BLaER1 treated with 17β-estradiol and CSF1 and Interleukin-3, amounts not matched to agents 10 nM and 100 nM (cell line): Measurements from ENCODE around the gene SOWAHD.
"Not testable (repeated sequence)": the region's sequence is repeated elsewhere in the genome, so short reads cannot be mapped to it uniquely, and the experiment has no call there.

Experiments used
- H3K27ac ChIP-seq, 11 experiments: shearing (Covaris generic); formaldehyde crosslinking; 2 replicates each; pipeline ENCODE4 v1.8.1; 2022
- H3K27me3 ChIP-seq, 11 experiments: shearing (Covaris generic); formaldehyde crosslinking; 2 replicates each; pipeline ENCODE4 v1.8.1; 2022
- H3K36me3 ChIP-seq, 11 experiments: shearing (Covaris generic); formaldehyde crosslinking; 2 replicates each; pipeline ENCODE4 v1.8.1; 2022
- H3K4me1 ChIP-seq, 10 experiments: shearing (Covaris generic); formaldehyde crosslinking; 2 replicates each; pipeline ENCODE4 v1.8.1; 2022
- H3K4me2 ChIP-seq, 11 experiments: shearing (Covaris generic); formaldehyde crosslinking; 2 replicates each; pipeline ENCODE4 v1.8.1; 2022
- H3K4me3 ChIP-seq, 10 experiments: shearing (Covaris generic); formaldehyde crosslinking; 2 replicates each; pipeline ENCODE4 v1.8.1; 2022
- H3K9ac ChIP-seq, 11 experiments: shearing (Covaris generic); formaldehyde crosslinking; 2 replicates each; pipeline ENCODE4 v1.8.1; 2022
- H3K9me3 ChIP-seq, 11 experiments: shearing (Covaris generic); formaldehyde crosslinking; replicated peaks in 1 of 11; 2 replicates each; pipeline ENCODE4 v1.8.1; 2022
- H4K20me1 ChIP-seq, 11 experiments: shearing (Covaris generic); formaldehyde crosslinking; 2 replicates each; pipeline ENCODE4 v1.8.1; 2022
- Cebpa-rat ChIP-seq, 11 experiments: shearing (Covaris generic); IDR thresholded peaks; 2 replicates each; pipeline ENCODE4 v1.8.1; 2022

Gene SOWAHD

GRCh38 chrX:119763181-119763580 is 4.8 kb downstream of the SOWAHD start:
- Histone ChIP-seq H3K9ac (peak overlapping the region in 1 of 11 experiments; percentile 7; a peak in 1 of 22 replicates), H3K4me3 (no peak overlapping the region), H3K27me3 (0 out of 22 replicates have a peak, but pooled peaks cover 0 to 8% (median 0%) of the 10 kb centered on the region in 11 experiments), H3K4me1 (peaks cover 55 to 70% (median 64%) of the 10 kb centered on the region in 10 experiments), H4K20me1 (peaks cover 0 to 10% (median 0%) of the 10 kb centered on the region in 11 experiments; a peak in 6 of 22 replicates), H3K36me3 (no peaks in the 10 kb centered on the region), H3K4me2 (peak overlapping the region; percentile 44 to 65 (median 51)), H3K27ac (peak overlapping the region in 1 of 11 experiments; percentile 9; a peak in 1 of 22 replicates), H3K9me3 (no peaks in the 10 kb centered on the region)
- TF ChIP-seq Cebpa-rat (IDR thresholded peaks at IDR 0.05): 0 out of 22 replicates have a peak, but pooled peaks of 2 of the 11 experiments have one; percentile 16 to 36

DNA sequence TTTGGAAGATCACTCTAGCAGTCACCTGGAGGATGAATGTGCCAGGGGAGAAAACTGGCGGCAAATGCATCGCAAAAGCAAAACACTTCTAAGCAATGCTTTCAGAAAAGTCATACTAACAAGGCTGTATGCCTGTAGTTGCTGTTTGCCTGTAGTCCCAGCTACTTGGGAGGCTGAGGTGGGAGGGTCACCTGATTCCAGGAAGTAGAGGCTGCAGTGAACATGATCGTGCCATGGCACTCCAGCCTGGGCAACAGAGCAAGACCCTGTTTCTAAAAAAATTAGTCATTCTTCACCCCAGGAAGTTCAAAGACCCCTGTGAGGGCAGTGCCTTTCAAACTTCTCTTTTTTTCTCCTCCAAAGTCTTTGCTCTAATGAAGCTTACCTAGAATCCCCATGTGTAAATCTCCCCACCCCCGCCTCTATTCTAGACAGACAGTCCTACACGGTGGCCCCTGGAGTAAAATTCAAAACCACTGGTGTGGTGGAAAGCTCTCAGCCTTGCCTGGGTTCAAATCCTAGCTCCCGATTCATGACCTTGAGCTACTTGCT is 5.5 kb downstream of the SOWAHD start:
- Histone ChIP-seq H3K27me3 (0 out of 22 replicates have a peak, but pooled peaks cover 0 to 5% (median 0%) of the 10 kb centered on the region in 11 experiments), H4K20me1 (peaks cover 0 to 9% (median 0%) of the 10 kb centered on the region in 11 experiments; a peak in 6 of 22 replicates), H3K36me3 (0 out of 22 replicates have a peak, but pooled peaks cover 0 to 4% (median 0%) of the 10 kb centered on the region in 11 experiments), H3K27ac (no peak overlapping the region), H3K4me2 (peak overlapping the region; percentile 12 to 65 (median 50); a peak in 21 of 22 replicates), H3K4me3 (no peak overlapping the region), H3K9ac (no peak overlapping the region), H3K9me3 (peaks cover 0 to 3% (median under 1%) of the 10 kb centered on the region in 11 experiments; a peak in 7 of 22 replicates), H3K4me1 (peaks cover 52 to 71% (median 63%) of the 10 kb centered on the region in 10 experiments)
- TF ChIP-seq Cebpa-rat (IDR thresholded peaks at IDR 0.05): no peak

DNA sequence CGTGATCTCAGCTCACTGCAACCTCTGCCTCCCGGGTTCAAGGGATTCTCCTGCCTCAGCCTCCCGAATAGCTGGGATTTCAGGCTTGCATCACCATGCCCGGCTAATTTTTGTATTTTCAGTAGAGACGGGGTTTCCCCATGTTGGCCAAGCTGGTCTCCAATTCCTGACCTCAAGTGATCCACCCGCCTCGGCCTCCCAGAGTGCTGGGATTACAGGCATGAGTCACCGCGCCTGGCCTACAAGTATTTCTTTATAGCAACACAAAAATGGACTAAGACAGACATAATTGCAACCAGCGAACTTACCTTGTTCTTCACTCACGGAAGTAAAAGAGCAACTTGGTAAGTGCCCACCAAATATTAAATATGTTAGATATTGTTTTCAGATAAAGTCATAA is 10.0 kb downstream of the SOWAHD start:
- not testable (repeated sequence) for H3K4me3 ChIP-seq, H4K20me1 ChIP-seq, H3K27ac ChIP-seq, H3K9ac ChIP-seq, H3K27me3 ChIP-seq
- Histone ChIP-seq H3K36me3 (0 out of 22 replicates have a peak, but pooled peaks cover 0 to 14% (median 0%) of the 10 kb centered on the region in 11 experiments), H3K9me3 (peaks cover 8 to 20% (median 15%) of the 10 kb centered on the region in 11 experiments; a peak in 19 of 22 replicates), H3K4me2 (peak overlapping the region in 3 of 11 experiments; percentile 24 to 48 (median 37); a peak in 3 of 22 replicates), H3K4me1 (peaks cover 11 to 41% (median 20%) of the 10 kb centered on the region in 10 experiments)

DNA sequence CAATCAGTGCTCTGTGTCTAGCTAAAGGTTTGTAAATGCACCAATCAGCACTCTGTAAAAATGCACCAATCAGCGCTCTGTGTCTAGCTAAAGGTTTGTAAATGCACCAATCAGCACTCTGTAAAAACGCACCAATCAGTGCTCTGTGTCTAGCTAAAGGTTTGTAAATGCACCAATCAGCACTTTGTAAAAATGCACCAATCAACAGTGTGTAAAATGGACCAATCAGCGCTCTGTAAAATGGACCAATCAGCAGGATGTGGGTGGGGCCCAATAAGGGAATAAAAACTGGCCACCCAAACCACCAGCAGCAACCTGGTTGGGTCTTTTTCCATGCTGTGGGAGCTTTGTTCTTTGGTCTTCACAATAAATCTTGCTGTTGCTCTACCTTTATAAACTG is 11.0 kb downstream of the SOWAHD start:
- not testable (repeated sequence) for H3K27ac ChIP-seq, H3K27me3 ChIP-seq, H3K9ac ChIP-seq, H3K4me2 ChIP-seq, H4K20me1 ChIP-seq, H3K4me3 ChIP-seq
- H3K36me3 ChIP-seq: 0 out of 22 replicates have a peak, but pooled peaks cover 0 to 14% (median 0%) of the 10 kb centered on the region in 11 experiments
- H3K9me3 ChIP-seq: peaks cover 8 to 20% (median 15%) of the 10 kb centered on the region in 11 experiments; a peak in 19 of 22 replicates
- peaks cover 1 to 41% (median 11%) of the 10 kb centered on the region in 10 experiments; a peak in 19 of 20 replicates for H3K4me1 ChIP-seq

DNA sequence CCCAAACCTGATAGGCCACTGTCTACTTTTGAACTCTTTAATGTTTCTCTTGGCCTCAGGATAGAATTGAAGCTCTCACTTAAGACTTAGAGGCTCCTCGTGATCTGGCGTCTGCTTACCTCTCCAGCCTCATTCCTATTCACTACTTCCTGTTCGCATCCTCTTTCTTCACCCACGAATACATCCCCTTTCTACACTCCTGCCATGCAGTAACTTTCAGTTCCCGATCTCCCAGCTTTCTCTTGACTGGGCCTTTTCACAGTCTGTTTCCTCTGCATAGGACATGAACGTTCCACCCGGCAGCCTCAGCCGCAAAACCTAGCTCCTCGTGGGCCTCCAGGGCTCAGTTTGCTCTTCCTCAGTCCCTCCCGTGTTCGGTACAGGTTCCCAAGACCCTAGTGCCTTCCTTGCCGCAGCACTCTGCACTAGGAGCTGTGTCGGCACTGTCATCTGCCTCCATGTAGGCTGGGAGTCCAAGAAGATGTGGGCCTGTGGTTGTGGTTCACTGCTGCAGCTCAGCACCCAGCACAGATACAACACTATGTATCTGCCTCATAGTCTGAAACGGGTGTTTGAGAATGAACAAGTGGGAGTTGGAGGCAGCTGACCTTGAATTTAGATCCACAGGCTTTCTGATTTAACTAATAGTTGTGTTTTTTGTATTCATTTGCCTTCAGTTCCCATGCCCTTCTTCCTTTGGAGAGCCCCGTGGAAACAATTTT is 17.3 kb downstream of the SOWAHD start:
- H3K9me3 ChIP-seq: 0 out of 22 replicates have a peak, but pooled peaks cover 0 to 1% (median 0%) of the 10 kb centered on the region in 11 experiments
- peak overlapping the region in 4 of 10 experiments; percentile 0 to 30 (median 26); a peak in 3 of 20 replicates for H3K4me3 ChIP-seq
- peak overlapping the region in 10 of 11 experiments; percentile 56 to 83 (median 71); a peak in 21 of 22 replicates for H3K27ac ChIP-seq
- H3K9ac ChIP-seq: peak overlapping the region; percentile 24 to 70 (median 63); a peak in 20 of 22 replicates
- H4K20me1 ChIP-seq: peaks cover 0 to 49% (median 16%) of the 10 kb centered on the region in 11 experiments; a peak in 14 of 22 replicates
- no peaks in the 10 kb centered on the region for H3K27me3 ChIP-seq
- H3K36me3 ChIP-seq: peaks cover 0 to 10% (median 0%) of the 10 kb centered on the region in 11 experiments; a peak in 4 of 22 replicates
- TF ChIP-seq Cebpa-rat (IDR thresholded peaks at IDR 0.05): no peak
- H3K4me2 ChIP-seq: peak overlapping the region; percentile 64 to 86 (median 74)
- peaks cover 21 to 53% (median 41%) of the 10 kb centered on the region in 10 experiments for H3K4me1 ChIP-seq

- H3K9me3 ChIP-seq: no peaks in the 10 kb centered on the region
- peaks cover 21 to 72% (median 57%) of the 10 kb centered on the region in 10 experiments for H3K4me1 ChIP-seq
- no peak overlapping the region for H3K4me3 ChIP-seq
- peaks cover 15 to 81% (median 47%) of the 10 kb centered on the region in 11 experiments; a peak in 21 of 22 replicates for H4K20me1 ChIP-seq
- H3K36me3 ChIP-seq: peaks cover 0 to 37% (median 19%) of the 10 kb centered on the region in 11 experiments; a peak in 17 of 22 replicates
- no peak for TF ChIP-seq Cebpa-rat (IDR thresholded peaks at IDR 0.05)
- H3K27me3 ChIP-seq: no peaks in the 10 kb centered on the region
- peak overlapping the region in 2 of 11 experiments; percentile 18 to 27; a peak in 3 of 22 replicates for H3K4me2 ChIP-seq
- H3K9ac ChIP-seq: no peak overlapping the region
- 0 out of 22 replicates have a peak overlapping the region, but pooled peaks of 1 of the 11 experiments have one; percentile 7 for H3K27ac ChIP-seq
Observed at GRCh38 chrX:119778829-119779228, 20.4 kb downstream of the SOWAHD start.

DNA sequence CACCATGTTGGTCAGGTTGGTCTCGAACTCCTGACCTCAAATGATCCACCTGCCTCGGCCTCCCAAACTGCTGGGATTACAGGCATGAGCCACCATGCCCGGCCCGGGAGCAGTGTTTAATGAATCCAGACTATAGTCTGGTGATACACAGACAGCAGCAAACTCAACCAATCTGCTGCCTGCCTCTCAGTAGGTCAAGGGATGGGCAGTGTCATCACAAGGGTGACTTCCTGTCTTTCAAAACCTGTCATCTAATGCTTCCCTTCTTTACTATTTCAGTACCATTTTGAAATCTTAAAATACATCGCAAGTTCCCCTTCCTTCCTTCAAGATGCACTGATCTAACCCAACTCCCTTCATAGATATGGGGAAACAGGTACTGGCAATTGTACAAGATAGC is 24.6 kb downstream of the SOWAHD start:
- Histone ChIP-seq H3K36me3 (peaks cover 27 to 75% (median 60%) of the 10 kb centered on the region in 11 experiments), H3K9ac (peak overlapping the region in 2 of 11 experiments; percentile 16 to 19; a peak in 4 of 22 replicates), H3K4me2 (peak overlapping the region in 10 of 11 experiments; percentile 23 to 69 (median 60); a peak in 16 of 22 replicates), H3K27me3 (no peaks in the 10 kb centered on the region), H3K9me3 (no peaks in the 10 kb centered on the region), H4K20me1 (peaks cover 55 to 99% (median 89%) of the 10 kb centered on the region in 11 experiments), H3K27ac (peak overlapping the region in 9 of 11 experiments; percentile 6 to 69 (median 37); a peak in 11 of 22 replicates), H3K4me1 (peaks cover 9 to 73% (median 45%) of the 10 kb centered on the region in 10 experiments; a peak in 19 of 20 replicates), H3K4me3 (no peak overlapping the region)
- TF ChIP-seq Cebpa-rat (IDR thresholded peaks at IDR 0.05): no peak; a peak in 1 of 22 replicates

GRCh38 chrX:119784747-119785446 is 26.5 kb downstream of the SOWAHD start:
- Histone ChIP-seq H3K4me3 (no peak overlapping the region), H3K27me3 (no peaks in the 10 kb centered on the region), H3K36me3 (peaks cover 46 to 94% (median 79%) of the 10 kb centered on the region in 11 experiments), H3K4me1 (peaks cover 28 to 79% (median 55%) of the 10 kb centered on the region in 10 experiments), H4K20me1 (peaks cover 73 to 100% (median 99%) of the 10 kb centered on the region in 11 experiments), H3K9me3 (no peaks in the 10 kb centered on the region), H3K9ac (no peak overlapping the region), H3K4me2 (peak overlapping the region in 6 of 11 experiments; percentile 2 to 69 (median 21); a peak in 7 of 22 replicates), H3K27ac (no peak overlapping the region)
- no peak for TF ChIP-seq Cebpa-rat (IDR thresholded peaks at IDR 0.05)
